Left lung (tissue), 10 donors: Measurements from ENCODE around the gene CDX2. TPM values are rescaled to one million over a fixed set of nuclear protein-coding genes. Genes with fewer than 3 reads are reported as not detected.

ENCODE experiments used
- ATAC-seq: fragments of 200-7000 bp; cut with Tn5 transposase; one replicate; pipeline ENCODE4 v1.9.1; 2020; ENCODE audit warnings: moderate library complexity
- DNase-seq, 4 donors: peaks; one replicate each; pipeline ENCODE4 v3.0.0-alpha.2; 2013 to 2020
- H3K27ac ChIP-seq, 2 donors: fragments of 200-600 bp; sonication (generic) in 1 of 2; one replicate each; pipeline versions ENCODE4 v1.5.0 to v1.8.0; 2020 to 2021
- H3K27me3 ChIP-seq, 2 donors: fragments of 200-600 bp; sonication (generic) in 1 of 2; one replicate each; pipeline versions ENCODE4 v1.5.0 to v1.8.0; 2020 to 2021
- H3K36me3 ChIP-seq, 2 donors: fragments of 200-600 bp; sonication (generic) in 1 of 2; one replicate each; pipeline versions ENCODE4 v1.5.0 to v1.8.0; 2020 to 2021
- H3K4me1 ChIP-seq, 2 donors: fragments of 200-600 bp; one replicate each; pipeline ENCODE4 v1.8.0; 2021
- H3K4me3 ChIP-seq, 2 donors: fragments of 200-600 bp; sonication (generic) in 1 of 2; one replicate each; pipeline versions ENCODE4 v1.5.0 to v1.8.0; 2020 to 2021; ENCODE audit warnings: mild to moderate bottlenecking in 1 of 2
- H3K9me3 ChIP-seq, 2 donors: fragments of 200-600 bp; sonication (generic) in 1 of 2; one replicate each; pipeline versions ENCODE4 v1.5.0 to v1.8.0; 2020 to 2021
- CTCF ChIP-seq, 2 donors: fragments of 200-600 bp; sonication (generic) in 1 of 2; IDR thresholded peaks; one replicate each; pipeline versions ENCODE4 v1.5.0 to v1.8.0; 2021; ENCODE audit warnings: antibody characterized with exemption in 2 of 2
- intact Hi-C, 2 donors: fragments of 100-400 bp; cut with DNase I; formaldehyde crosslinking; loops; one replicate each; pipeline versions ENCODE4 v1.11.2 to v1.14.2; 2022
- polyA plus RNA-seq, 6 donors: library from polyadenylated mRNA; unstranded; fragments of 120-200 nt; gene quantifications; one replicate each; pipeline ENCODE4 v1.2.1, GENCODE V29; 2013; ENCODE audit not compliant: insufficient read length in 6 of 6
- total RNA-seq, 2 donors: library from RNA; stranded (reverse); fragmentation: NEBNext Ultra II Directional; extraction: Animal tissue kit (Norgen Biotek cat#: 25700); gene quantifications; one replicate each; pipeline ENCODE4 v1.2.1, GENCODE V29; 2021
- donor health status: DM: no; HTN: yes; CAD: no.
- donor health status: DM: no; HTN: no; CAD: no.

Gene CDX2
- total and polyA plus RNA-seq, 8 donors, result not detected

GRCh38 chr13:27979765-27980279 lies 10.7 kb upstream of the CDX2 start:
- no peak overlapping the region for H3K4me3 ChIP-seq
- H3K36me3 ChIP-seq, result no peaks in the 10 kb centered on the region
- TF ChIP-seq CTCF (IDR thresholded peaks at IDR 0.05), result no peak
- intact Hi-C loops, result loop anchor here in 1 of 2 donors (5.0 to 10.0 kb wide), 2 partner anchors 145 to 618 kb away; no protein-coding TSS in a partner anchor
- H3K4me1 ChIP-seq, result peaks cover 4 to 24% of the 10 kb centered on the region in 2 donors
- H3K27me3 ChIP-seq, result peaks cover 87 to 100% of the 10 kb centered on the region in 2 donors
- DNase-seq (no peak), ATAC-seq (no peak)
- H3K9me3 ChIP-seq, result no peaks in the 10 kb centered on the region
- no peak overlapping the region for H3K27ac ChIP-seq

- intact Hi-C loops, result no loop called here
- H3K27me3 ChIP-seq, result peaks cover 93 to 100% of the 10 kb centered on the region in 2 donors
- TF ChIP-seq CTCF (IDR thresholded peaks at IDR 0.05), result no peak
Measured at GRCh38 chr13:27979001-27979643, 10.0 kb upstream of the CDX2 start.

GRCh38 chr13:27978301-27978968 lies 9.3 kb upstream of the CDX2 start:
- ATAC-seq, result no peak
- Histone ChIP-seq H3K27me3 (peaks cover 98 to 100% of the 10 kb centered on the region in 2 donors), H3K4me3 (no peak overlapping the region), H3K4me1 (peaks cover 4 to 24% of the 10 kb centered on the region in 2 donors), H3K36me3 (no peaks in the 10 kb centered on the region), H3K9me3 (no peaks in the 10 kb centered on the region), H3K27ac (no peak overlapping the region)
- DNase-seq, result no peak
- TF ChIP-seq CTCF (IDR thresholded peaks at IDR 0.05), result no peak
- intact Hi-C loops, result no loop called here

More at GRCh38 chr13:27979001-27979643, 10.0 kb upstream of the CDX2 start:
- DNase-seq (no peak), ATAC-seq (no peak)
- Histone ChIP-seq H3K4me1 (peaks cover 4 to 24% of the 10 kb centered on the region in 2 donors), H3K27ac (no peak overlapping the region), H3K9me3 (no peaks in the 10 kb centered on the region), H3K36me3 (no peaks in the 10 kb centered on the region), H3K4me3 (no peak overlapping the region)

GRCh38 chr13:27977476-27978300 lies 8.6 kb upstream of the CDX2 start:
- Histone ChIP-seq H3K27me3 (peaks cover 97 to 100% of the 10 kb centered on the region in 2 donors), H3K36me3 (no peaks in the 10 kb centered on the region), H3K4me1 (peaks cover 4 to 24% of the 10 kb centered on the region in 2 donors), H3K27ac (no peak overlapping the region), H3K9me3 (no peaks in the 10 kb centered on the region), H3K4me3 (no peak overlapping the region)
- TF ChIP-seq CTCF (IDR thresholded peaks at IDR 0.05), result no peak
- intact Hi-C loops, result no loop called here
- ATAC-seq (no peak), DNase-seq (no peak)
